ENCODE data around the gene TMEM187. TPM values are rescaled to one million over a fixed set of nuclear protein-coding genes. Genes with fewer than 3 reads are reported as not detected.
A peak's percentile ranks its signal among the peaks of the same experiment; 100 is the strongest.

The TMEM187 gene
- polyA plus RNA-seq, 2 of the 4 experiments (the other 2 are of a cell fraction): 7.8 to 10.6 TPM

DNA sequence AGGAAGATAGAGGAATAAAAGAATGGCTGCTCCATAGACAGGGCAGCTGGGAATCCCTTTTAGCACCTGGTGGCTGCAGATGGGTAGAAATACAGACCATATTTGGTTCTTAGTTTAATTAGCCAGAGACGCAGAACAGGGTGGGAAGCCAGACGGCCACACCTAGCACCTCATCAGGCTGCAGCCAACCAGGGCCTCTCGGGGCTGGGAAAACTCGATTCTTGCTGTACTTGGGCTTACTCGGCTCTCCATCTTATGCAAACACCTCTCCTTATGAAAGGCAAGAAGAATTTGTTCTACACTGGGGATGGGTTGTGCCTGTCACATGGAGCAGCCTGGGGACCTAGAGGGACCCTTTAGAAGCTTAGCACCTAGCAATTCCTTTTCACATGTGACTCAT lies 27.5 kb downstream of the TMEM187 start:
- ChIA-PET CTCF (interaction anchor here (2.9 kb wide), 1 partner anchor 13 kb away, joined by 13 read pairs; no protein-coding TSS in a partner anchor), POLR2A (no interaction called here)
- no peak overlapping the region for H3K27ac ChIP-seq
- H3K4me3 ChIP-seq: no peak overlapping the region
- FAIRE-seq (no peak), DNase-seq (ENCODE audit: low read depth in 1 of 2, low spot score in 1 of 2) (no peak), ATAC-seq (no peak)
- H3K9me3 ChIP-seq: no peaks in the 10 kb centered on the region
- H3K4me2 ChIP-seq: no peak overlapping the region
- WGBS (ENCODE audit: missing lambda C conversion rate): 84% methylated on average over 5 of the region's 5 CpGs
- TF ChIP-seq CEBPB (IDR thresholded peaks at IDR 0.05) (no peak), TFCP2L1 (CRISPR knock-in tag; IDR thresholded peaks at IDR 0.05) (no peak), MAZ (IDR thresholded peaks at IDR 0.05; ENCODE audit: borderline replicate concordance, low read depth, low read length) (no peak), CHD4 (IDR thresholded peaks at IDR 0.05; ENCODE audit: borderline replicate concordance) (no peak), CHD2 (IDR thresholded peaks at IDR 0.05; ENCODE audit: low read length, partially characterized antibody) (no peak), RAD21 (conservative IDR thresholded peaks at IDR 0.05 in 1 of 2, IDR thresholded peaks at IDR 0.05 in 1 of 2) (no peak), EHF (CRISPR knock-in tag; IDR thresholded peaks at IDR 0.05) (no peak), E2F6 (IDR thresholded peaks at IDR 0.05; ENCODE audit: borderline replicate concordance, low read depth) (no peak), JUN (IDR thresholded peaks at IDR 0.05) (no peak), MAFK (IDR thresholded peaks at IDR 0.05; ENCODE audit: partially characterized antibody) (no peak), POLR2AphosphoS2 (conservative IDR thresholded peaks at IDR 0.05; ENCODE audit: low read length) (no peak), FOSB (CRISPR knock-in tag; IDR thresholded peaks at IDR 0.05) (no peak), REST (IDR thresholded peaks at IDR 0.05) (no peak)
- TF ChIP-seq, protein P1, sequence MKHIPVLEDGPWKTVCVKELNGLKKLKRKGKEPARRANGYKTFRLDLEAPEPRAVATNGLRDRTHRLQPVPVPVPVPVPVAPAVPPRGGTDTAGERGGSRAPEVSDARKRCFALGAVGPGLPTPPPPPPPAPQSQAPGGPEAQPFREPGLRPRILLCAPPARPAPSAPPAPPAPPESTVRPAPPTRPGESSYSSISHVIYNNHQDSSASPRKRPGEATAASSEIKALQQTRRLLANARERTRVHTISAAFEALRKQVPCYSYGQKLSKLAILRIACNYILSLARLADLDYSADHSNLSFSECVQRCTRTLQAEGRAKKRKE (CRISPR knock-in tag; IDR thresholded peaks at IDR 0.05; ENCODE audit: low read depth): no peak
- H3K4me1 ChIP-seq: peaks cover 11% of the 10 kb centered on the region

DNA sequence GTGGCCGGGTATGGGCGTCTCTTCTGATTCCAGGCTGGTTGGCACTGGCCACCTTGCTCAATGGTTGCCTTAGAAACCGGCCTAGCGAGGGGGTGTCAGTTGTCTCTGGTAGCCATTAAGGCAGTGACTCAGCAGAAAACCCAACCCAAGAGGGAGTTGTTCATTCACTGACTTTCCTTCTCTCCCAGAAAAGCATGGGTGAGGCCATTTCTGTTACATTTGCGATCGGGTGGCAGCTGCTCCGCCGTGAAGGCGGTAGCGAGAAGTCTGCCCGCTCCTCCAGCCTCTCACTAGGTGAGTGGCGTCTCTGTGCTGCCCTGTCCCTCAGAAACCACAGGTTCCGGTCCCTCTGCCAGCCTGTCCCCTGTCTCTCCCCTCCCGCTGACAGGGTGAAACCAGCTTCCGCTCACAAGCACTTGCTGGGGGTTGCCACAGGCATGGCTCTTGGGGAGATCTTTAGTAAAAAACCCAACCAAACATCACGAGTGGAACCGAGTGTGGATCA lies 29.7 kb downstream of the TMEM187 start:
- H3K4me1 ChIP-seq: peaks cover 11% of the 10 kb centered on the region
- no peaks in the 10 kb centered on the region for H3K9me3 ChIP-seq
- H3K4me3 ChIP-seq: no peak overlapping the region
- 90% methylated on average over 16 of the region's 17 CpGs for WGBS (ENCODE audit: missing lambda C conversion rate)
- ChIA-PET POLR2A (interaction anchor here (0.7 kb wide), 1 partner anchor 44 kb away, joined by 3 read pairs; no protein-coding TSS in a partner anchor), CTCF (interaction anchor here (0.8 to 2.9 kb wide), 2 partner anchors 11 to 44 kb away, joined by 4 to 13 read pairs; no protein-coding TSS in a partner anchor)
- H3K27ac ChIP-seq: peak overlapping the region; percentile 74 to 89
- FAIRE-seq (no peak), ATAC-seq (peak; percentile 27 to 65; a peak in 4 of 6 replicates), DNase-seq (ENCODE audit: low read depth in 1 of 2, low spot score in 1 of 2) (peak in 1 of 2 experiments; percentile 70)
- TF ChIP-seq, protein P2, sequence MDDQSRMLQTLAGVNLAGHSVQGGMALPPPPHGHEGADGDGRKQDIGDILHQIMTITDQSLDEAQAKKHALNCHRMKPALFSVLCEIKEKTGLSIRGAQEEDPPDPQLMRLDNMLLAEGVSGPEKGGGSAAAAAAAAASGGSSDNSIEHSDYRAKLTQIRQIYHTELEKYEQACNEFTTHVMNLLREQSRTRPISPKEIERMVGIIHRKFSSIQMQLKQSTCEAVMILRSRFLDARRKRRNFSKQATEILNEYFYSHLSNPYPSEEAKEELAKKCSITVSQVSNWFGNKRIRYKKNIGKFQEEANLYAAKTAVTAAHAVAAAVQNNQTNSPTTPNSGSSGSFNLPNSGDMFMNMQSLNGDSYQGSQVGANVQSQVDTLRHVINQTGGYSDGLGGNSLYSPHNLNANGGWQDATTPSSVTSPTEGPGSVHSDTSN (IDR thresholded peaks at IDR 0.05): no peak
- TF ChIP-seq HOXB5 (CRISPR knock-in tag; IDR thresholded peaks at IDR 0.05) (peak; percentile 87), E2F6 (IDR thresholded peaks at IDR 0.05; ENCODE audit: borderline replicate concordance, low read depth) (no peak), TP53 (CRISPR knock-in tag; IDR thresholded peaks at IDR 0.05) (0 out of 2 replicates have a peak, but pooled peaks have one; percentile 30), EHF (CRISPR knock-in tag; IDR thresholded peaks at IDR 0.05) (peak; percentile 91; the same call in 1 of the 2 replicates), MAFK (IDR thresholded peaks at IDR 0.05; ENCODE audit: partially characterized antibody) (peak; percentile 93), TFCP2L1 (CRISPR knock-in tag; IDR thresholded peaks at IDR 0.05) (peak; percentile 25; the same call in 1 of the 2 replicates), HOXB13 (CRISPR knock-in tag; IDR thresholded peaks at IDR 0.05; ENCODE audit: low read depth) (peak; percentile 93), NFE2L2 (conservative IDR thresholded peaks at IDR 0.05; ENCODE audit: low read length) (peak; percentile 91), HMGXB4 (CRISPR knock-in tag; IDR thresholded peaks at IDR 0.05; ENCODE audit: borderline replicate concordance) (no peak), ZSCAN20 (CRISPR knock-in tag; IDR thresholded peaks at IDR 0.05) (peak; percentile 54; the same call in 1 of the 2 replicates)
- TF ChIP-seq, protein P1 (CRISPR knock-in tag; IDR thresholded peaks at IDR 0.05; ENCODE audit: low read depth): peak; percentile 93
- peak overlapping the region; percentile 32; the same call in 2 of the 3 replicates for H3K4me2 ChIP-seq

Measured in A549 (cell line).